Measurements from ENCODE around the gene DACT2. TPM values are rescaled to one million over a fixed set of nuclear protein-coding genes. Genes with fewer than 3 reads are reported as not detected.

Gene DACT2, protein sequence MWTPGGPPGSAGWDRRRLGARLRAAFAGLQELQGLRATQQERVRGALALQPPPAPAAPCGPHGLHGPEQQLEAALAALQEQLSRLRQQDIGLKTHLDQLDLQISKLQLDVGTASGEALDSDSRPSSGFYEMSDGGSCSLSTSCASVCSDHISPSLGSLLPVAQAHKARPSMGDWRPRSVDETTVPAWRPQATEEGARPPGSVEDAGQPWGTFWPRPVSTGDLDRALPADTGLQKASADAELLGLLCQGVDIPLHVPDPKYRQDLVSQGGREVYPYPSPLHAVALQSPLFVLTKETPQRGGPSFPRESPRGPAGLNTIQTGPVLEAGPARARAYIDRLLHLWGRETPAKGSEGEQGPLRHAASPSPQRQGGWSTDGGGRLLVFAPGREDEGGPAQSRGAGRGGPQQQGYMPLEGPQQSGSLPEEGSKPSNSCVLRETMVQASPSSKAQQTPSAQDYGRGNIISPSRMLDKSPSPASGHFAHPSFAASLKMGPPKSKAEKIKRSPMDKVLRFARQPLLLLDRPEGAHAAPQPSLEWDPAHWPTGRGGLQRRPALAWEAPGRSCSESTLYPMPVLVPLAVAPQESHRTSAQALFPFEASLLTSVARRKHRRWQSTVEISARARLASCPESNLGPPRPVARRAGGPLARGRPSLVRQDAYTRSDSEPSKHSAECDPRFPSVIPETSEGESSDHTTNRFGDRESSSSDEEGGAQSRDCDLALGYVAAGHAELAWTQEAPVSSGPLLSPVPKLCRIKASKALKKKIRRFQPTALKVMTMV
- total RNA-seq: 0.29 and 0.88 TPM in 2 replicates

GRCh38 chr6:168319279-168320111 lies at the start of gene DACT2:
DACT2 (minus strand) TSS chr6:168319777; CDS start chr6:168319633, 144 bp downstream.

Other genes with a start within 250 kb of the DACT2 start
- gene FRMD1, start 240.6 kb downstream of the DACT2 start, total RNA-seq: not detected in 2 replicates
- gene SMOC2, start 121.4 kb upstream of the DACT2 start, total RNA-seq: 0.14 and 0.22 TPM in 2 replicates

Measured in placental pericyte (primary cell).